Cardiac fibroblast (primary cell): ENCODE data around the gene OASL.
"Not testable (repeated sequence)": the region's sequence is repeated elsewhere in the genome, so short reads cannot be mapped to it uniquely, and the experiment has no call there.

Source experiments
- DNase-seq, 2 donors: peaks; one replicate each; pipeline versions ENCODE4 v3.0.0 to v3.0.0-alpha.2; 2010; ENCODE audit warnings: low read depth in 2 of 2
- H3K4me3 ChIP-seq, 2 donors: replicated peaks in 1 of 2; 1 replicate in 1 of 2; 2 replicates in 1 of 2; pipeline ENCODE4 v1.5.1; 2011; ENCODE audit warnings: low read depth in 2 of 2, low read length in 2 of 2, mild to moderate bottlenecking in 2 of 2, moderate library complexity in 1 of 2
- CTCF ChIP-seq: IDR thresholded peaks from one replicate; pipeline ENCODE4 v1.5.1; 2011; ENCODE audit warnings: low read depth, mild to moderate bottlenecking, low read length, inconsistent platforms

OASL gene

GRCh38 chr12:121059031-121059898, 20.2 kb upstream of the OASL start:
- no peak overlapping the region for H3K4me3 ChIP-seq
- DNase-seq = no peak
- no peak for TF ChIP-seq CTCF

- no peak for TF ChIP-seq CTCF
- no peak for DNase-seq
- no peak overlapping the region for H3K4me3 ChIP-seq
These were observed 18.7 kb upstream of the OASL start for GRCh38 chr12:121057794-121058193.

- TF ChIP-seq CTCF = no peak
- no peak for DNase-seq
- no peak overlapping the region for H3K4me3 ChIP-seq
These were observed 14.7 kb upstream of the OASL start for GRCh38 chr12:121053706-121054105.

- DNase-seq = peak in 1 of 2 donors; percentile 27
- no peak for TF ChIP-seq CTCF
- H3K4me3 ChIP-seq = no peak overlapping the region
These were observed 11.7 kb upstream of the OASL start for GRCh38 chr12:121050725-121051124.

GRCh38 chr12:121048442-121048841, 9.4 kb upstream of the OASL start:
- no peak for DNase-seq
- H3K4me3 ChIP-seq = no peak overlapping the region
- TF ChIP-seq CTCF = no peak

GRCh38 chr12:121047400-121047799, 8.4 kb upstream of the OASL start:
- DNase-seq, H3K4me3 ChIP-seq: not testable (repeated sequence)

GRCh38 chr12:121043067-121043466, 4.0 kb upstream of the OASL start:
- H3K4me3 ChIP-seq = no peak overlapping the region
- DNase-seq = no peak
- TF ChIP-seq CTCF = no peak
